Liver (tissue), 9 donors: ENCODE results near the gene ZFP36L1. TPM values are rescaled to one million over a fixed set of nuclear protein-coding genes. Genes with fewer than 3 reads are reported as not detected.
A peak's percentile ranks its signal among the peaks of the same experiment; 100 is the strongest.

Experiments used
- DNase-seq: peaks from one replicate; pipeline ENCODE4 v3.0.0-alpha.2; 2017; ENCODE audit warnings: low spot score
- H3K27ac ChIP-seq, 2 donors: one replicate each; pipeline ENCODE4 v1.7.0; 2013; ENCODE audit warnings: inconsistent platforms in 2 of 2, low read length in 2 of 2, control low read depth in 1 of 2, low read depth in 1 of 2, mild to moderate bottlenecking in 1 of 2
- H3K27me3 ChIP-seq, 4 donors: one replicate each; pipeline versions ENCODE4 v1.6.1 to v1.7.0; 2013; ENCODE audit warnings: low read length in 3 of 4, inconsistent platforms in 1 of 4, mild to moderate bottlenecking in 1 of 4, moderate library complexity in 1 of 4; ENCODE audit not compliant: control insufficient read depth in 4 of 4, insufficient read depth in 4 of 4
- H3K36me3 ChIP-seq, 4 donors: one replicate each; pipeline versions ENCODE4 v1.6.1 to v1.7.0; 2013; ENCODE audit warnings: low read length in 3 of 4, mild to moderate bottlenecking in 3 of 4, low read depth in 1 of 4, moderate library complexity in 1 of 4; ENCODE audit not compliant: control insufficient read depth in 4 of 4, insufficient read depth in 3 of 4
- H3K4me1 ChIP-seq, 4 donors: one replicate each; pipeline versions ENCODE4 v1.6.1 to v1.7.0; 2013; ENCODE audit warnings: low read length in 3 of 4, mild to moderate bottlenecking in 3 of 4, moderate library complexity in 1 of 4; ENCODE audit not compliant: control insufficient read depth in 4 of 4, insufficient read depth in 4 of 4
- H3K4me3 ChIP-seq, 3 donors: one replicate each; pipeline versions ENCODE4 v1.6.1 to v1.7.0; 2013; ENCODE audit warnings: low read length in 3 of 3, control low read depth in 1 of 3, low read depth in 1 of 3, mild to moderate bottlenecking in 1 of 3
- H3K9ac ChIP-seq, 2 donors: one replicate each; pipeline ENCODE4 v1.7.0; 2013; ENCODE audit warnings: low read length in 2 of 2, mild to moderate bottlenecking in 2 of 2, moderate library complexity in 2 of 2, control low read depth in 1 of 2, low read depth in 1 of 2
- H3K9me3 ChIP-seq, 4 donors: one replicate each; pipeline versions ENCODE4 v1.6.1 to v1.7.0; 2013; ENCODE audit warnings: low read length in 3 of 4; ENCODE audit not compliant: control insufficient read depth in 4 of 4
- CTCF ChIP-seq: fragments of 150-350 bp; IDR thresholded peaks from 2 replicates; pipeline ENCODE4 v1.5.1; 2017; ENCODE audit warnings: improper control_type of control experiment, low read depth, low read length; ENCODE audit not compliant: missing input control
- EGR1 ChIP-seq, 2 donors: IDR thresholded peaks; 2 replicates each; pipeline ENCODE4 v1.6.1; 2016 to 2018; ENCODE audit warnings: antibody characterized with exemption in 2 of 2, low read depth in 2 of 2
- FOXA1 ChIP-seq: IDR thresholded peaks from 2 replicates; pipeline ENCODE4 v1.6.1; 2016; ENCODE audit warnings: antibody characterized with exemption
- FOXA2 ChIP-seq: IDR thresholded peaks from 2 replicates; pipeline ENCODE4 v1.6.1; 2016; ENCODE audit warnings: antibody characterized with exemption
- GABPA ChIP-seq, 2 donors: IDR thresholded peaks in 1 of 2; conservative IDR thresholded peaks in 1 of 2; 2 replicates each; pipeline ENCODE4 v1.6.1; 2016; ENCODE audit warnings: antibody characterized with exemption in 2 of 2, mild to moderate bottlenecking in 1 of 2, moderate library complexity in 1 of 2
- HNF4A ChIP-seq, 2 donors: conservative IDR thresholded peaks; 2 replicates each; pipeline ENCODE4 v1.6.1; 2016; ENCODE audit warnings: antibody characterized with exemption in 2 of 2, mild to moderate bottlenecking in 2 of 2
- HNF4G ChIP-seq: IDR thresholded peaks from 2 replicates; pipeline ENCODE4 v1.6.1; 2016; ENCODE audit warnings: antibody characterized with exemption
- JUND ChIP-seq, 2 donors: IDR thresholded peaks; 2 replicates each; pipeline ENCODE4 v1.6.1; 2016; ENCODE audit warnings: antibody characterized with exemption in 2 of 2
- NR2F2 ChIP-seq: IDR thresholded peaks from 2 replicates; pipeline ENCODE4 v1.6.1; 2016; ENCODE audit warnings: antibody characterized with exemption
- RAD21 ChIP-seq, 2 donors: IDR thresholded peaks; 2 replicates each; pipeline ENCODE4 v1.6.1; 2016; ENCODE audit warnings: antibody characterized with exemption in 2 of 2, mild to moderate bottlenecking in 2 of 2
- RXRA ChIP-seq, 2 donors: IDR thresholded peaks; 2 replicates each; pipeline ENCODE4 v1.6.1; 2017 to 2018; ENCODE audit warnings: antibody characterized with exemption in 2 of 2, mild to moderate bottlenecking in 1 of 2
- SP1 ChIP-seq: IDR thresholded peaks from 2 replicates; pipeline ENCODE4 v1.6.1; 2018; ENCODE audit warnings: antibody characterized with exemption, mild to moderate bottlenecking
- TAF1 ChIP-seq: conservative IDR thresholded peaks from 2 replicates; pipeline ENCODE4 v1.6.1; 2016; ENCODE audit warnings: antibody characterized with exemption, mild to moderate bottlenecking
- YY1 ChIP-seq: IDR thresholded peaks from 2 replicates; pipeline ENCODE4 v1.6.1; 2016; ENCODE audit warnings: antibody characterized with exemption, mild to moderate bottlenecking
- ZBTB33 ChIP-seq: IDR thresholded peaks from 2 replicates; pipeline ENCODE4 v1.6.1; 2016; ENCODE audit warnings: antibody characterized with exemption
- WGBS: extraction: QIAGEN DNeasy Blood & Tissue Kit; methylation state at CpG from one replicate; pipeline ENCODE4 v1.1.7; 2013; 5-methylcytosine and 5-hydroxymethylcytosine counted together
- polyA plus RNA-seq, 2 donors: library from polyadenylated mRNA; stranded (reverse) in 1 of 2; unstranded in 1 of 2; fragments of 200-250 nt in 1 of 2; fragments of >200 nt in 1 of 2; fragmentation: Nextera tagmentation in 1 of 2; extraction: Ambion mirVana in 1 of 2; gene quantifications; one replicate each; pipeline versions ENCODE4 v1.2.1 to v1.2.3, GENCODE V29; 2013 to 2015
- total RNA-seq, 2 donors: library from RNA; depleted of rRNA; stranded (reverse); fragments of >200 nt; gene quantifications; one replicate each; pipeline ENCODE4 v1.2.3, GENCODE V29; 2014
- TF ChIP-seq, protein P1 (sequence below): IDR thresholded peaks from 2 replicates; pipeline ENCODE4 v1.6.1; 2016; ENCODE audit warnings: antibody characterized with exemption
- TF ChIP-seq, protein P2 (sequence below): IDR thresholded peaks from 2 replicates; pipeline ENCODE4 v1.6.1; 2016; ENCODE audit warnings: antibody characterized with exemption, mild to moderate bottlenecking
- TF ChIP-seq, protein P3 (sequence below): IDR thresholded peaks from 2 replicates; pipeline ENCODE4 v1.6.1; 2016; ENCODE audit warnings: antibody characterized with exemption
- donor health status: healthy.
- donor health status: healthy.
- donor health status: healthy.
- donor health status: healthy.
- donor health status: healthy.

Gene ZFP36L1
- total and polyA plus RNA-seq, 4 donors, result 25.0 to 170 (median 69.5) TPM

GRCh38 chr14:68784978-68785533, 7.8 kb downstream of the ZFP36L1 start:
- TF ChIP-seq NR2F2 (no peak), CTCF (no peak), JUND (IDR thresholded peaks at IDR 0.05) (no peak), SP1 (no peak), ZBTB33 (no peak), TAF1 (no peak), FOXA2 (no peak), FOXA1 (no peak), EGR1 (IDR thresholded peaks at IDR 0.05; ENCODE audit: low read depth in 2 of 2) (no peak), RAD21 (IDR thresholded peaks at IDR 0.05) (no peak), GABPA (IDR thresholded peaks at IDR 0.05 in 1 of 2, conservative IDR thresholded peaks at IDR 0.05 in 1 of 2) (no peak), RXRA (IDR thresholded peaks at IDR 0.05) (no peak), YY1 (no peak), HNF4G (no peak), HNF4A (conservative IDR thresholded peaks at IDR 0.05) (no peak)
- TF ChIP-seq, protein P1, sequence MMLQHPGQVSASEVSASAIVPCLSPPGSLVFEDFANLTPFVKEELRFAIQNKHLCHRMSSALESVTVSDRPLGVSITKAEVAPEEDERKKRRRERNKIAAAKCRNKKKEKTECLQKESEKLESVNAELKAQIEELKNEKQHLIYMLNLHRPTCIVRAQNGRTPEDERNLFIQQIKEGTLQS, result no peak
- TF ChIP-seq, protein P2, sequence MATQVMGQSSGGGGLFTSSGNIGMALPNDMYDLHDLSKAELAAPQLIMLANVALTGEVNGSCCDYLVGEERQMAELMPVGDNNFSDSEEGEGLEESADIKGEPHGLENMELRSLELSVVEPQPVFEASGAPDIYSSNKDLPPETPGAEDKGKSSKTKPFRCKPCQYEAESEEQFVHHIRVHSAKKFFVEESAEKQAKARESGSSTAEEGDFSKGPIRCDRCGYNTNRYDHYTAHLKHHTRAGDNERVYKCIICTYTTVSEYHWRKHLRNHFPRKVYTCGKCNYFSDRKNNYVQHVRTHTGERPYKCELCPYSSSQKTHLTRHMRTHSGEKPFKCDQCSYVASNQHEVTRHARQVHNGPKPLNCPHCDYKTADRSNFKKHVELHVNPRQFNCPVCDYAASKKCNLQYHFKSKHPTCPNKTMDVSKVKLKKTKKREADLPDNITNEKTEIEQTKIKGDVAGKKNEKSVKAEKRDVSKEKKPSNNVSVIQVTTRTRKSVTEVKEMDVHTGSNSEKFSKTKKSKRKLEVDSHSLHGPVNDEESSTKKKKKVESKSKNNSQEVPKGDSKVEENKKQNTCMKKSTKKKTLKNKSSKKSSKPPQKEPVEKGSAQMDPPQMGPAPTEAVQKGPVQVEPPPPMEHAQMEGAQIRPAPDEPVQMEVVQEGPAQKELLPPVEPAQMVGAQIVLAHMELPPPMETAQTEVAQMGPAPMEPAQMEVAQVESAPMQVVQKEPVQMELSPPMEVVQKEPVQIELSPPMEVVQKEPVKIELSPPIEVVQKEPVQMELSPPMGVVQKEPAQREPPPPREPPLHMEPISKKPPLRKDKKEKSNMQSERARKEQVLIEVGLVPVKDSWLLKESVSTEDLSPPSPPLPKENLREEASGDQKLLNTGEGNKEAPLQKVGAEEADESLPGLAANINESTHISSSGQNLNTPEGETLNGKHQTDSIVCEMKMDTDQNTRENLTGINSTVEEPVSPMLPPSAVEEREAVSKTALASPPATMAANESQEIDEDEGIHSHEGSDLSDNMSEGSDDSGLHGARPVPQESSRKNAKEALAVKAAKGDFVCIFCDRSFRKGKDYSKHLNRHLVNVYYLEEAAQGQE, result no peak
- TF ChIP-seq, protein P3, sequence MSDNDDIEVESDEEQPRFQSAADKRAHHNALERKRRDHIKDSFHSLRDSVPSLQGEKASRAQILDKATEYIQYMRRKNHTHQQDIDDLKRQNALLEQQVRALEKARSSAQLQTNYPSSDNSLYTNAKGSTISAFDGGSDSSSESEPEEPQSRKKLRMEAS, result no peak
- H3K4me3 ChIP-seq, result no peak overlapping the region
- DNase-seq, result peak; percentile 32
- H3K4me1 ChIP-seq, result peaks cover 7 to 60% (median 28%) of the 10 kb centered on the region in 4 donors
- 72% methylated on average over 6 of the region's 6 CpGs for WGBS
- H3K27me3 ChIP-seq, result no peaks in the 10 kb centered on the region
- H3K27ac ChIP-seq, result peak overlapping the region; percentile 91 to 97
- H3K36me3 ChIP-seq, result peaks cover 0 to 5% (median under 1%) of the 10 kb centered on the region in 4 donors
- H3K9ac ChIP-seq, result peak overlapping the region in 1 of 2 donors; percentile 29
- no peaks in the 10 kb centered on the region for H3K9me3 ChIP-seq
